CD4-positive, alpha-beta T cell (primary cell): ENCODE measurements around the gene SIRT6. TPM values are rescaled to one million over a fixed set of nuclear protein-coding genes. Genes with fewer than 3 reads are reported as not detected.
A peak's percentile ranks its signal among the peaks of the same experiment; 100 is the strongest.

Experiments used
- ATAC-seq: fragments of 200-7000 bp; cut with Tn5 transposase; one replicate; pipeline ENCODE4 v1.10.0; 2022; ENCODE audit warnings: mild to moderate bottlenecking; ENCODE audit not compliant: poor library complexity
- CTCF ChIA-PET: fragments of 350-600 bp; sonication (Branson Sonifier 250); formaldehyde crosslinking; loops from one replicate; lab custom pipeline; 2021; ENCODE audit warnings: antibody characterized with exemption, inconsistent platforms; lab: Charles Lee
- POLR2A ChIA-PET: fragments of 350-600 bp; sonication (Branson Sonifier 250); formaldehyde crosslinking; loops from one replicate; lab custom pipeline; 2021; ENCODE audit warnings: antibody characterized with exemption, inconsistent platforms; lab: Charles Lee
- DNase-seq, 14 experiments: peaks; one replicate each; pipeline ENCODE4 v3.0.0-alpha.2; 2013 to 2020; ENCODE audit warnings: mixed read lengths in 2 of 14
- H3K27ac ChIP-seq, 2 donors: one replicate each; pipeline versions ENCODE4 v1.5.1 to v1.7.0; 2013; ENCODE audit warnings: low read length in 2 of 2, low read depth in 1 of 2, mild to moderate bottlenecking in 1 of 2
- H3K27me3 ChIP-seq, 2 experiments: 1 replicate in 1 of 2; 2 replicates in 1 of 2; pipeline versions ENCODE4 v1.6.1 to v1.7.0; 2013; ENCODE audit warnings: low read length in 2 of 2, control low read depth in 1 of 2, mild to moderate bottlenecking in 1 of 2, moderate library complexity in 1 of 2; ENCODE audit not compliant: insufficient read depth in 2 of 2, control insufficient read depth in 1 of 2
- H3K36me3 ChIP-seq: one replicate; pipeline ENCODE4 v1.6.1; 2013; ENCODE audit warnings: low read length, control low read depth; ENCODE audit not compliant: insufficient read depth
- H3K4me1 ChIP-seq: one replicate; pipeline ENCODE4 v1.6.1; 2013; ENCODE audit warnings: low read length, control low read depth; ENCODE audit not compliant: insufficient read depth
- H3K4me3 ChIP-seq: one replicate; pipeline ENCODE4 v1.5.1; 2013; ENCODE audit warnings: mild to moderate bottlenecking, low read length, moderate library complexity
- H3K9me3 ChIP-seq, 2 experiments: 1 replicate in 1 of 2; 2 replicates in 1 of 2; pipeline versions ENCODE4 v1.6.1 to v1.7.0; 2013; ENCODE audit warnings: low read length in 2 of 2, mild to moderate bottlenecking in 2 of 2, control low read depth in 1 of 2, moderate library complexity in 1 of 2; ENCODE audit not compliant: control insufficient read depth in 1 of 2, insufficient read depth in 1 of 2
- H3K27ac Mint-ChIP-seq: one replicate; pipeline ENCODE4 v1.8.0; 2020; ENCODE audit warnings: mixed read lengths
- H3K27me3 Mint-ChIP-seq: one replicate; pipeline ENCODE4 v1.8.0; 2021; ENCODE audit warnings: mixed read lengths
- H3K36me3 Mint-ChIP-seq: one replicate; pipeline ENCODE4 v1.8.0; 2021; ENCODE audit warnings: low read depth, mixed read lengths
- H3K4me1 Mint-ChIP-seq: one replicate; pipeline ENCODE4 v1.8.0; 2021; ENCODE audit warnings: low read depth, mixed read lengths
- H3K4me3 Mint-ChIP-seq: one replicate; pipeline ENCODE4 v1.8.0; 2020; ENCODE audit warnings: mild to moderate bottlenecking, mixed read lengths
- H3K9me3 Mint-ChIP-seq: one replicate; pipeline ENCODE4 v1.8.0; 2020; ENCODE audit warnings: mixed read lengths
- intact Hi-C, 2 experiments: fragments of 100-400 bp; cut with DNase I in 1 of 2; cut with micrococcal nuclease in 1 of 2; formaldehyde crosslinking; loops; one replicate each; pipeline versions ENCODE4 v1.15.1 to v1.9.0; 2023 to 2025; cut with DNase I, micrococcal nuclease
- total RNA-seq, 174 experiments: library from RNA in 2 of 174; stranded (reverse) in 2 of 174; gene quantifications; one replicate each; pipeline ENCODE4 v1.2.3 and lab custom pipeline; 2021 to 2026
- TF ChIP-seq, protein P1 (sequence below): fragments of 200-600 bp; IDR thresholded peaks from one replicate; pipeline ENCODE4 v1.8.0; 2022; ENCODE audit warnings: antibody characterized with exemption, mild to moderate bottlenecking

Gene SIRT6
- total RNA-seq, 2 experiments from 2014 or later = 11.2 to 14.2 TPM

DNA sequence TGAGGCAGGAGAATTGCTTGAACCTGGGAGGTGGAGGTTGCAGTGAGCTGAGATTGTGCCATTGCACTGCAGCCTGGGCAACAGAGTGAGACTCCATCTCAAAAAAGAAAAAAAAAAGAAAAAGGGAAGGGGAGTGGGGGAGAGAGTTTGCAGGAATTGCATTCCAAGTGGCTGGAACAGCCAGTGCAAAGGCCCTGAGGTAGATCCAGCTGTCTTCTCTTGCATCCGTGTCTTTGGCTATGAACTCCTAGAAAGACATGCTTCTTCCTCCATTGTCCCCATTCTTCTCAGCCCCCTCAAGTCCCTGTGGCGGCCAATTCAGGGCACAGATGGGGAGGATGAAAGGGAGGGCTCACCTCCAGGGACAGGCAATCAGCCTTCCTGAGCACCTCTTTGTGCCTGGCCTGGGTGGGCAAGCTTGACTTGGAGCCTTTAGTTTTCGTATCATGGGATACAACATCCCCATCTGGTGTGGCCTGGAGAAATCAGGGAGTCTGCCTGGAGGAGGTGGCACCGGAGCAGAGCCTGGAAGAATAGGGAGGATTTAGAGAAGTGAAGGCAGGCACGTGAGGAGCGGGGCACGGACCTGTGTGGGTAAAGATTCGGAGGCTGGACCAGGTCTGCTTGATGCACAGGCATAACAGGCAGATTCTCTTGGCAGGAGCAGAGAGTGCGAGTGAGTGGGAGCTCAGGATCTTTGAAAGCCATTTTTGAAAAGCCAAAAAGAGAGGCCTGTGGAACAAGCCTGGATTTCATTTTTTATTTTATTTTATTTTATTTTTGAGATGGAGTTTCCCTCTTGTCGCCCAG lies 5.2 kb upstream of the SIRT6 start:
- POLR2A ChIA-PET = no interaction called here
- no peak overlapping the region for H3K4me3 ChIP-seq
- no peaks in the 10 kb centered on the region for H3K27me3 ChIP-seq
- H3K27ac Mint-ChIP-seq = no peak overlapping the region
- CTCF ChIA-PET = interaction anchor here (1.0 to 2.0 kb wide), 2 partner anchors 14 to 47 kb away, joined by 3 to 9 read pairs; no protein-coding TSS in a partner anchor
- peaks cover 2% of the 10 kb centered on the region for H3K36me3 Mint-ChIP-seq
- peaks cover 6% of the 10 kb centered on the region for H3K27me3 Mint-ChIP-seq
- no peak overlapping the region for H3K27ac ChIP-seq
- ATAC-seq (no peak), DNase-seq (no peak)
- peaks cover 18% of the 10 kb centered on the region for H3K4me1 ChIP-seq
- intact Hi-C loops = loop anchor here in 1 of 2 experiments (1.0 kb wide), 1 partner anchor 197 kb away; no protein-coding TSS in a partner anchor
- H3K9me3 ChIP-seq = no peaks in the 10 kb centered on the region
- peaks cover 3% of the 10 kb centered on the region for H3K4me1 Mint-ChIP-seq
- TF ChIP-seq, protein P1, sequence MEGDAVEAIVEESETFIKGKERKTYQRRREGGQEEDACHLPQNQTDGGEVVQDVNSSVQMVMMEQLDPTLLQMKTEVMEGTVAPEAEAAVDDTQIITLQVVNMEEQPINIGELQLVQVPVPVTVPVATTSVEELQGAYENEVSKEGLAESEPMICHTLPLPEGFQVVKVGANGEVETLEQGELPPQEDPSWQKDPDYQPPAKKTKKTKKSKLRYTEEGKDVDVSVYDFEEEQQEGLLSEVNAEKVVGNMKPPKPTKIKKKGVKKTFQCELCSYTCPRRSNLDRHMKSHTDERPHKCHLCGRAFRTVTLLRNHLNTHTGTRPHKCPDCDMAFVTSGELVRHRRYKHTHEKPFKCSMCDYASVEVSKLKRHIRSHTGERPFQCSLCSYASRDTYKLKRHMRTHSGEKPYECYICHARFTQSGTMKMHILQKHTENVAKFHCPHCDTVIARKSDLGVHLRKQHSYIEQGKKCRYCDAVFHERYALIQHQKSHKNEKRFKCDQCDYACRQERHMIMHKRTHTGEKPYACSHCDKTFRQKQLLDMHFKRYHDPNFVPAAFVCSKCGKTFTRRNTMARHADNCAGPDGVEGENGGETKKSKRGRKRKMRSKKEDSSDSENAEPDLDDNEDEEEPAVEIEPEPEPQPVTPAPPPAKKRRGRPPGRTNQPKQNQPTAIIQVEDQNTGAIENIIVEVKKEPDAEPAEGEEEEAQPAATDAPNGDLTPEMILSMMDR = no peak
- no peaks in the 10 kb centered on the region for H3K36me3 ChIP-seq
- H3K9me3 Mint-ChIP-seq = no peaks in the 10 kb centered on the region
- H3K4me3 Mint-ChIP-seq = no peak overlapping the region

DNA sequence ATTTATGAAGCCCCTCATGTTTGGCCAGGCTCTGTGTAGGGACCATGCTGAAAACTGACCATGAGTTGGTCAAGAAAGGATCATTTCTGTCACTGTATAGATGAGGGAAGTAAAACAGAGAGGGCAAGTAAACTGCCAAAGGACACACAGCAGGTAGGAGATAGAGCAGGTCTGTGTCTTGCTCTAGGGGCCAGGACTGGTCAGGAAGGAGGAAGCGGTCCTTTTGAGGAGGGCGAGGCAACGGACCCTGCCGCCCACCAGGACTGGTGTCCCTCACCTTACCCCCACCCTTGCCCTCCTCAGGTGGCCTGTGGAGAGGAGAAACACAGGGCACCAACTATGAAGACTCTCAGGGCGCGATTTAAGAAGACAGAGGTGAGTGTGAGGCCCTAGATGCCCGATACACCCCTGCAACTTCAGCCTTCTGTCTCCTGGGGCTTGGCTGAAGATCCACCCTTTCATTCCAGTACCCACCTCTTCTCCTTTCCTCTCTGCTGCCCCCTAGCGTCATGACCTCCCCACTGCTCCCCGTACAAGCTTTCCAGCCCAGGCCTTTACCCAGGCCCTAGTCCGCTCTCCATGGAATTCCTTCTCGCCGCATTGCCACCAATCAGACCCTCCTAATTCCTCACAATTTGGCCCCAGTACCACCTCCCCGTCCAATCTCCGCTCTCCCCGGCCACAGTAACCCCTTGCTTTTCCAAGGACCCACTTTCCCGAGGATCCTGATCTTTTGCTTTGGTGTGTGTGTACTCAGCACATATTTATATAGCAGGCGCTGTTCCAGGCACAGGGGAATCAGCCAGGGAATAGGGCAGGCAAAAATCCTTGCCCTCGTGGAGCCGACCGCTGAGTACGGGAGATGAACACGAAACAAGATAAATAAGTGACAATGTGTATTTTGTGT lies 4.0 kb upstream of the SIRT6 start:
- Histone ChIP-seq H3K9me3 (no peaks in the 10 kb centered on the region), H3K4me1 (peaks cover 29% of the 10 kb centered on the region), H3K4me3 (no peak overlapping the region), H3K27ac (no peak overlapping the region), H3K36me3 (no peaks in the 10 kb centered on the region), H3K27me3 (no peaks in the 10 kb centered on the region)
- H3K4me1 Mint-ChIP-seq = peaks cover 12% of the 10 kb centered on the region
- H3K27me3 Mint-ChIP-seq = peaks cover 8% of the 10 kb centered on the region
- H3K27ac Mint-ChIP-seq = no peak overlapping the region
- ChIA-PET CTCF (interaction anchor here (0.7 to 2.0 kb wide), 3 partner anchors 10 to 46 kb away, joined by 3 to 9 read pairs (median 3); no protein-coding TSS in a partner anchor), POLR2A (no interaction called here)
- peaks cover 7% of the 10 kb centered on the region for H3K36me3 Mint-ChIP-seq
- intact Hi-C loops = no loop called here
- no peaks in the 10 kb centered on the region for H3K9me3 Mint-ChIP-seq
- ATAC-seq (peak; percentile 66), DNase-seq (peak; percentile 59 to 85 (median 72))
- TF ChIP-seq, protein P1 = peak; percentile 58
- peak overlapping the region; percentile 31 for H3K4me3 Mint-ChIP-seq

DNA sequence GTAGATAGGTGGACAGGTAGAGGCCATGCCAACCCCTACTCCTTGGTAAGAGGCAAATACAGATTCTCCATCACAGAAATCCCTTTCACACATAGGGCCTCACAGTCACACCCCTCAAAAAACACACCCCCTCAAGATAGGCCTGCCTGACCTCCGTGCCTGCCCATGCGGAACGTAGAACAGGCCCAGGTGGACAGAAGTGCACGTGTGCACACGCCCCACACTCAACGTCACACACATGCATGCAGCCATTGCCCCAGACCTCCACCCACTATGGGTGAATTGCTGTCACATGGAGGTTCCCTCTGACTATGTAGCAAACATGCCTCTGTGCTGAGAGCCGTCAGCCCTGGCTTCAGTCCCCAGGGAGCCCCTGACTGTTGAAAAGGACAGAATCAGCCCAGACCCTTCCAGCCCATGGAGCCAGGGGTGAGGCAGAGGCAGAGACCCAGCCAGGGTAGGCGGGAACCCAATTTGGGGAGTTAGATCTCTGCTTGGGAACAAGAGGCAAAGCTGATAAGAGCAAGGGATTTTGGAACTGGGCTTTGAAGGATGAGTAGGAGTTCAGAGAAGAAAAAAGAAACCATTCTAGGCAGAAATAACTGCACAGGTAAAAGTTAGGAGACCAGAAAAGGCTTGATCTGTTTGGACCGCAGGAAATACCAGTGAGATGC lies 3.2 kb upstream of the SIRT6 start:
- Histone ChIP-seq H3K9me3 (no peaks in the 10 kb centered on the region), H3K27ac (no peak overlapping the region), H3K36me3 (no peaks in the 10 kb centered on the region), H3K4me3 (no peak overlapping the region), H3K27me3 (no peaks in the 10 kb centered on the region), H3K4me1 (peaks cover 37% of the 10 kb centered on the region)
- ChIA-PET CTCF (interaction anchor here (2.0 kb wide), 1 partner anchor 45 kb away, joined by 9 read pairs; no protein-coding TSS in a partner anchor), POLR2A (no interaction called here)
- no peak overlapping the region for H3K27ac Mint-ChIP-seq
- peaks cover 17% of the 10 kb centered on the region for H3K4me1 Mint-ChIP-seq
- intact Hi-C loops = loop anchor here in 1 of 2 experiments (2.0 kb wide), 1 partner anchor 199 kb away; no protein-coding TSS in a partner anchor
- H3K9me3 Mint-ChIP-seq = no peaks in the 10 kb centered on the region
- DNase-seq (no peak), ATAC-seq (no peak)
- H3K27me3 Mint-ChIP-seq = peaks cover 8% of the 10 kb centered on the region
- H3K36me3 Mint-ChIP-seq = peaks cover 10% of the 10 kb centered on the region
- peak overlapping the region; percentile 20 for H3K4me3 Mint-ChIP-seq
- TF ChIP-seq, protein P1 = no peak
